Measurements from ENCODE around the gene CFAP77. TPM values are rescaled to one million over a fixed set of nuclear protein-coding genes. Genes with fewer than 3 reads are reported as not detected.

Gene CFAP77
- total and polyA plus RNA-seq, 2 of the 4 experiments (the other 2 are of a cell fraction) = not detected

DNA sequence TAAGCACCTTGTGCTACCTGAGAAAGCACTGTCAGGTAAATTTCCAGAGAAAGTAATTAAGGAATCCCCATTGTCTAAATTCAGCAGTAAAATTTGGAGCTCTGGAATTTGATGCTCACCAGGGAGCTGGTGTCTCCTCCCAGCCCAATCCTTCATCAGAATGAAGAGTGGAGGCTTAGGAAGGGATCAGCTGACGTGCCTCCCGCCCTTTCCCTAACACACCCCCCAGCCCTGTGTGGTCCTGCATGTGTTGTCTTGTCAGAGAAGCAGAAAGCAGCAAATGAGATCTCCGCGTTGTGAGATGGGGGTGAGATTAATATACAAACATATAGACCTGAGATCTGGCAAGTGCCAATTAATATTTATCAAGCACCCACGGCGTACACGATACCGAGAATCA is 145.5 kb downstream of the CFAP77 start:
- Histone ChIP-seq H4K91ac (ENCODE audit: insufficient read depth, low read depth, low read length) (no peak overlapping the region), H3K18ac (ENCODE audit: low read depth, low read length) (no peak overlapping the region), H3K27me3 (ENCODE audit: control insufficient read depth, insufficient read depth, low read length) (peaks cover 34% of the 10 kb centered on the region), H3K27ac (ENCODE audit: insufficient read depth, low read length) (no peak overlapping the region), H3K9me3 (ENCODE audit: control insufficient read depth, insufficient read depth, low read length) (peaks cover 3% of the 10 kb centered on the region), H2AK9ac (replicated peaks; ENCODE audit: low read depth, low read length, poor library complexity) (no peak overlapping the region), H2BK5ac (ENCODE audit: low read depth, low read length, poor library complexity, severe bottlenecking) (no peak overlapping the region), H2AK5ac (ENCODE audit: low read depth, low read length) (no peak overlapping the region), H3K9me1 (ENCODE audit: insufficient read depth, low read length) (no peaks in the 10 kb centered on the region), H3K23ac (ENCODE audit: low read depth, low read length) (no peak overlapping the region), H2BK120ac (ENCODE audit: low read depth, low read length) (no peak overlapping the region), H3K4ac (ENCODE audit: low read depth, low read length) (no peak overlapping the region), H2BK20ac (ENCODE audit: low read depth, low read length) (no peak overlapping the region), H4K20me1 (ENCODE audit: insufficient read depth, low read length) (no peaks in the 10 kb centered on the region), H2AFZ (replicated peaks; ENCODE audit: low read length, poor library complexity) (no peak overlapping the region), H3K4me3 (ENCODE audit: insufficient read depth, low read depth, low read length) (no peak overlapping the region), H3K36me3 (ENCODE audit: control insufficient read depth, insufficient read depth, low read length) (no peaks in the 10 kb centered on the region), H3K14ac (replicated peaks; ENCODE audit: low read depth, low read length) (no peak overlapping the region), H3K56ac (ENCODE audit: extremely low read depth, insufficient read depth, low read length) (no peak overlapping the region), H4K5ac (ENCODE audit: low read depth, low read length) (no peak overlapping the region), H3K4me1 (ENCODE audit: control insufficient read depth, insufficient read depth, low read length) (no peaks in the 10 kb centered on the region), H3K79me1 (ENCODE audit: low read depth in 1 of 2, low read length in 2 of 2) (no peaks in the 10 kb centered on the region), H3K4me2 (ENCODE audit: low read depth, low read length) (no peak overlapping the region), H3K9ac (ENCODE audit: low read depth, low read length) (no peak overlapping the region), H2BK15ac (ENCODE audit: low read depth, low read length) (no peak overlapping the region), H4K8ac (ENCODE audit: low read depth in 2 of 2, low read length in 2 of 2) (no peak overlapping the region)
- no peak for ATAC-seq (ENCODE audit: low read depth)
- in situ Hi-C loops (cut with MboI; ENCODE audit: low sequenced_read_pairs) = no loop called here
- DNase-seq = no peak
- intact Hi-C loops (cut with micrococcal nuclease) = no loop called here
- no peak for TF ChIP-seq RFX5 (IDR thresholded peaks at IDR 0.05; ENCODE audit: low read depth, low read length)
- TF ChIP-seq ELK1 (IDR thresholded peaks at IDR 0.05; ENCODE audit: borderline replicate concordance, low read depth, low read length) = no peak
- TF ChIP-seq MAFK (IDR thresholded peaks at IDR 0.05; ENCODE audit: low read depth, low read length) = no peak
- no peak for TF ChIP-seq RCOR1 (IDR thresholded peaks at IDR 0.05; ENCODE audit: insufficient replicate concordance, low read length)
- TF ChIP-seq, protein P1, sequence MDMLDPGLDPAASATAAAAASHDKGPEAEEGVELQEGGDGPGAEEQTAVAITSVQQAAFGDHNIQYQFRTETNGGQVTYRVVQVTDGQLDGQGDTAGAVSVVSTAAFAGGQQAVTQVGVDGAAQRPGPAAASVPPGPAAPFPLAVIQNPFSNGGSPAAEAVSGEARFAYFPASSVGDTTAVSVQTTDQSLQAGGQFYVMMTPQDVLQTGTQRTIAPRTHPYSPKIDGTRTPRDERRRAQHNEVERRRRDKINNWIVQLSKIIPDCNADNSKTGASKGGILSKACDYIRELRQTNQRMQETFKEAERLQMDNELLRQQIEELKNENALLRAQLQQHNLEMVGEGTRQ (IDR thresholded peaks at IDR 0.05; ENCODE audit: low read depth, low read length) = no peak
- TF ChIP-seq NFE2L2 (IDR thresholded peaks at IDR 0.05; ENCODE audit: low read depth, low read length) = no peak
- TF ChIP-seq CHD1 (IDR thresholded peaks at IDR 0.05; ENCODE audit: low read depth, low read length) = no peak
- TF ChIP-seq RAD21 (IDR thresholded peaks at IDR 0.05; ENCODE audit: low read length) = no peak
- TF ChIP-seq CEBPB (IDR thresholded peaks at IDR 0.05; ENCODE audit: low read depth, low read length) = no peak
- no peak for TF ChIP-seq FOS (IDR thresholded peaks at IDR 0.05; ENCODE audit: low read depth, low read length)
- TF ChIP-seq POLR2A (IDR thresholded peaks at IDR 0.05; ENCODE audit: low read depth, low read length) = no peak
- TF ChIP-seq MAZ (IDR thresholded peaks at IDR 0.05; ENCODE audit: borderline replicate concordance, low read depth, low read length) = no peak
- TF ChIP-seq MXI1 (IDR thresholded peaks at IDR 0.05; ENCODE audit: borderline replicate concordance, low read depth, low read length) = no peak
- TF ChIP-seq CTCF (conservative IDR thresholded peaks at IDR 0.05; ENCODE audit: low read depth, low read length) = no peak
- no peak for TF ChIP-seq BHLHE40 (IDR thresholded peaks at IDR 0.05; ENCODE audit: low read depth, low read length)
- no peak for TF ChIP-seq SMC3 (IDR thresholded peaks at IDR 0.05; ENCODE audit: low read depth, low read length)
- CTCF ChIA-PET = no interaction called here
- dilution Hi-C loops (cut with HindIII; ENCODE audit: low sequenced_read_pairs, unreplicated experiment) = no loop called here
- POLR2A ChIA-PET (ENCODE audit: unreplicated experiment) = no interaction called here
- no TSS peak for BruUV-seq (replicated peaks)
- WGBS, 2 experiments (ENCODE audit: extremely low coverage in 2 of 2, insufficient read length in 1 of 2) = no CpG with 5 or more reads among the region's 8 CpGs
